SK-N-MC (cell line): ENCODE data around the gene KCNH5.

Experiments
- EZH2 ChIP-seq: fragments of 200-600 bp; sonication (generic); IDR thresholded peaks from one replicate; pipeline ENCODE4 v1.6.1; 2017; ENCODE audit warnings: antibody characterized with exemption
- FOXP2 ChIP-seq: optimal IDR thresholded peaks from 2 replicates; pipeline ENCODE3; 2011; ENCODE audit warnings: mild to moderate bottlenecking, moderate library complexity; ENCODE audit not compliant: insufficient read depth; ENCODE audit errors: extremely low read length, control extremely low read depth
- POLR2AphosphoS5 ChIP-seq: IDR thresholded peaks from 2 replicates; pipeline ENCODE4 v1.6.1; 2012; ENCODE audit warnings: mild to moderate bottlenecking, low read depth, low read length, borderline replicate concordance

- TF ChIP-seq EZH2 (no peak), POLR2AphosphoS5 (no peak), FOXP2 (no peak)
These were observed 30.6 kb downstream of the KCNH5 start for GRCh38 chr14:63014621-63015020.
